T-cell (primary cell): Measurements from ENCODE around the gene SCTR. TPM values are rescaled to one million over a fixed set of nuclear protein-coding genes. Genes with fewer than 3 reads are reported as not detected.

Experiments used
- ATAC-seq, 4 experiments: fragments of 200-7000 bp in 3 of 4; fragments of 150-1000 bp in 1 of 4; cut with Tn5 transposase; replicated peaks in 1 of 4; 1 replicate in 3 of 4; 2 replicates in 1 of 4; pipeline ENCODE4 v1.10.0; 2021; ENCODE audit warnings: moderate library complexity in 3 of 4, mild to moderate bottlenecking in 2 of 4, moderate number of reproducible peaks in 1 of 4
- CTCF ChIA-PET, 2 donors: fragments of 300-600 bp; sonication (Branson Sonifier 250); formaldehyde crosslinking; loops; one replicate each; lab custom pipeline; 2022; ENCODE audit warnings: antibody characterized with exemption in 2 of 2; lab: Charles Lee
- POLR2A ChIA-PET, 2 donors: fragments of 300-600 bp; sonication (Branson Sonifier 250); formaldehyde crosslinking; loops; one replicate each; lab custom pipeline; 2022; ENCODE audit warnings: antibody characterized with exemption in 2 of 2; lab: Charles Lee
- DNase-seq, 35 experiments: peaks; one replicate each; pipeline versions ENCODE4 v3.0.0 to v3.0.0-alpha.2; 2013 to 2023
- H3K27ac ChIP-seq: one replicate; pipeline ENCODE4 v1.5.1; 2013; ENCODE audit warnings: low read length
- H3K27me3 ChIP-seq, 2 experiments: replicated peaks in 1 of 2; 1 replicate in 1 of 2; 2 replicates in 1 of 2; pipeline versions ENCODE4 v1.6.1 to v1.7.0; 2013; ENCODE audit warnings: low read length in 1 of 2, mixed read lengths in 1 of 2; ENCODE audit not compliant: control insufficient read depth in 2 of 2, insufficient read depth in 2 of 2; ENCODE audit errors: extremely low read depth in 1 of 2
- H3K36me3 ChIP-seq, 2 donors: 1 replicate in 1 of 2; 2 replicates in 1 of 2; pipeline versions ENCODE4 v1.6.1 to v1.7.0; 2013; ENCODE audit warnings: low read length in 1 of 2; ENCODE audit not compliant: control insufficient read depth in 2 of 2, insufficient read depth in 1 of 2; ENCODE audit errors: extremely low read depth in 1 of 2
- H3K4me1 ChIP-seq, 2 experiments: 1 replicate in 1 of 2; 2 replicates in 1 of 2; pipeline versions ENCODE4 v1.6.1 to v1.7.0; 2013; ENCODE audit warnings: low read length in 2 of 2, mixed read lengths in 1 of 2; ENCODE audit not compliant: insufficient read depth in 2 of 2, control insufficient read depth in 1 of 2; ENCODE audit errors: extremely low read depth in 1 of 2
- H3K4me3 ChIP-seq, 2 donors: 1 replicate in 1 of 2; 2 replicates in 1 of 2; pipeline versions ENCODE4 v1.5.1 to v1.7.0; 2013; ENCODE audit warnings: mild to moderate bottlenecking in 2 of 2, low read length in 1 of 2, moderate library complexity in 1 of 2; ENCODE audit not compliant: control insufficient read depth in 1 of 2; ENCODE audit errors: extremely low read depth in 1 of 2
- H3K9me3 ChIP-seq: 2 replicates; pipeline ENCODE4 v1.7.0; 2013
- H3K27ac Mint-ChIP-seq, 2 donors: one replicate each; pipeline ENCODE4 v1.8.0; 2020 to 2021; ENCODE audit warnings: mild to moderate bottlenecking in 2 of 2, mixed read lengths in 2 of 2
- H3K27me3 Mint-ChIP-seq, 2 donors: one replicate each; pipeline ENCODE4 v1.8.0; 2021 to 2022; ENCODE audit warnings: mixed read lengths in 2 of 2
- H3K36me3 Mint-ChIP-seq: one replicate; pipeline ENCODE4 v1.8.0; 2021; ENCODE audit warnings: mixed read lengths
- H3K4me1 Mint-ChIP-seq, 3 donors: one replicate each; pipeline ENCODE4 v1.8.0; 2020 to 2022; ENCODE audit warnings: mixed read lengths in 3 of 3, mild to moderate bottlenecking in 1 of 3
- H3K4me3 Mint-ChIP-seq, 3 donors: one replicate each; pipeline ENCODE4 v1.8.0; 2020 to 2022; ENCODE audit warnings: mild to moderate bottlenecking in 3 of 3, mixed read lengths in 3 of 3, moderate library complexity in 3 of 3
- H3K9me3 Mint-ChIP-seq, 3 donors: one replicate each; pipeline ENCODE4 v1.8.0; 2020 to 2022; ENCODE audit warnings: mixed read lengths in 3 of 3
- WGBS: methylation state at CpG from one replicate; pipeline ENCODE4 v1.1.5; 2013; ENCODE audit warnings: missing lambda C conversion rate; ENCODE audit not compliant: insufficient coverage; 5-methylcytosine and 5-hydroxymethylcytosine counted together
- total RNA-seq, 35 experiments: library from RNA in 6 of 35; stranded (reverse) in 6 of 35; fragments of 120-200 nt in 1 of 35; gene quantifications; one replicate each; pipeline versions ENCODE4 v1.2.1 to v1.2.4 and lab custom pipeline; 2013 to 2026

Gene SCTR
- total RNA-seq, 5 donors from 2014 or later (not counting 1 experiment from before 2014, with no cell fraction given): not detected

DNA sequence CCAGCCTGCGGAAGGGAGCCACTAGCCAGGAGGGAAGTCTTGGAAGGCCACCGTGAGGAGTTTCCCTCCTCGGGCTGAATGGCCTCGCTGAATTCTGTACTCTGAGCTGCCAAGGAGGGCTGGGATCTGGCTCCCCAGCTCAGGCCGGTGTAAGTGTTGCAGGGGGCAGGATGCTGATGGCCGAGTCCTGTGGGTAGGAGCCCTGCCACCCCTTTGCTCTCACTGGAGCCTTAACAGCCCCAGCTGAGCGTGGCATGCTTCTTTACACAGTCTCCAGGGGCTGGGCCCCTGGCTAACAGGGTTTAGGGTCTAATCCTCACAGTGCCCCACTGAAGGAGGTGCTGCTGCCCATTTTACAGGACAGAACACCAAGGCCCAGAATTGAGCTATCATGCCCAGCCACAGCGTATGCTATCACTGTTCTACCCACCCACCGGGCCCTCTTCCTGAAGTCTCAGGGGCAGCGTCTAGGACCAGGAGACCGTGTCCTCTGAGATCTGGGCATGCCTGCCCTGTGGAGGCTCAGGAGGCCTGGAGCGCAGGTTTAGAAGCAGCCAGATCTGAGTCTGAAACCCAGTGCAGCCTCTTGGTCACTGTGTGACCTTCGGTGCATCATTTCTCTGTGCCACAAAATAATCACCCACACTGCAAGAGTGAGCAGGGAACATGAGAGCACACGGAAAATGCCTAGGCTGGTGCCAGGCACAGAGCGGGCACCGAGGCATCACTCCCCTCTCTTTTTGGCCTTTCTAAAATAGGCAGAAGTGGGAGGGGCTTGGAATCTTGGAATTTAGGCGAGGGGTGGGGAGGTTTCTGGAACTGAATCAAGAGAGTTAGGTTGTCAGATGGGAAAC lies 49.7 kb downstream of the SCTR start:
- H3K27me3 ChIP-seq: peaks cover 0 to 26% of the 10 kb centered on the region in 2 experiments
- no peak overlapping the region for H3K4me3 ChIP-seq
- POLR2A ChIA-PET: no interaction called here
- CTCF ChIA-PET: interaction anchor here in 1 of 2 donors (0.6 kb wide), 1 partner anchor 40 kb away, joined by 3 read pairs; no protein-coding TSS in a partner anchor
- Mint-ChIP-seq H3K9me3 (no peaks in the 10 kb centered on the region), H3K27me3 (peaks cover 6 to 21% of the 10 kb centered on the region in 2 donors), H3K4me1 (no peaks in the 10 kb centered on the region), H3K4me3 (no peak overlapping the region), H3K36me3 (no peaks in the 10 kb centered on the region), H3K27ac (no peak overlapping the region)
- H3K4me1 ChIP-seq: no peaks in the 10 kb centered on the region
- ATAC-seq (no peak), DNase-seq (no peak)
- whole genome bisulfite sequencing: 84% methylated on average over 11 of the region's 17 CpGs
- H3K27ac ChIP-seq: no peak overlapping the region
- H3K36me3 ChIP-seq: no peaks in the 10 kb centered on the region
- H3K9me3 ChIP-seq: no peaks in the 10 kb centered on the region

GRCh38 chr2:119473621-119474370 lies 50.5 kb downstream of the SCTR start:
- H3K36me3 Mint-ChIP-seq: no peaks in the 10 kb centered on the region
- H3K9me3 Mint-ChIP-seq: no peaks in the 10 kb centered on the region
- Histone ChIP-seq H3K9me3 (no peaks in the 10 kb centered on the region), H3K27ac (no peak overlapping the region), H3K4me3 (no peak overlapping the region), H3K4me1 (no peaks in the 10 kb centered on the region), H3K36me3 (no peaks in the 10 kb centered on the region), H3K27me3 (peaks cover 0 to 28% of the 10 kb centered on the region in 2 experiments)
- WGBS: 77% methylated on average over 11 of the region's 16 CpGs
- ChIA-PET CTCF (interaction anchor here in 1 of 2 donors (0.6 kb wide), 1 partner anchor 39 kb away, joined by 3 read pairs; no protein-coding TSS in a partner anchor), POLR2A (no interaction called here)
- DNase-seq (no peak), ATAC-seq (no peak)
- H3K4me3 Mint-ChIP-seq: no peak overlapping the region
- H3K27ac Mint-ChIP-seq: no peak overlapping the region
- H3K4me1 Mint-ChIP-seq: no peaks in the 10 kb centered on the region
- peaks cover 6 to 21% of the 10 kb centered on the region in 2 donors for H3K27me3 Mint-ChIP-seq

GRCh38 chr2:119472749-119473148 lies 51.5 kb downstream of the SCTR start:
- Histone ChIP-seq H3K9me3 (no peaks in the 10 kb centered on the region), H3K4me1 (no peaks in the 10 kb centered on the region), H3K27ac (no peak overlapping the region), H3K27me3 (peaks cover 0 to 25% of the 10 kb centered on the region in 2 experiments), H3K4me3 (no peak overlapping the region), H3K36me3 (no peaks in the 10 kb centered on the region)
- CTCF ChIA-PET: no interaction called here
- Mint-ChIP-seq H3K9me3 (no peaks in the 10 kb centered on the region), H3K27ac (no peak overlapping the region), H3K27me3 (peaks cover 10 to 18% of the 10 kb centered on the region in 2 donors), H3K4me1 (no peaks in the 10 kb centered on the region), H3K36me3 (no peaks in the 10 kb centered on the region), H3K4me3 (no peak overlapping the region)
- DNase-seq (no peak), ATAC-seq (no peak)
- POLR2A ChIA-PET: no interaction called here
- WGBS: 76% methylated on average over 4 of the region's 8 CpGs

DNA sequence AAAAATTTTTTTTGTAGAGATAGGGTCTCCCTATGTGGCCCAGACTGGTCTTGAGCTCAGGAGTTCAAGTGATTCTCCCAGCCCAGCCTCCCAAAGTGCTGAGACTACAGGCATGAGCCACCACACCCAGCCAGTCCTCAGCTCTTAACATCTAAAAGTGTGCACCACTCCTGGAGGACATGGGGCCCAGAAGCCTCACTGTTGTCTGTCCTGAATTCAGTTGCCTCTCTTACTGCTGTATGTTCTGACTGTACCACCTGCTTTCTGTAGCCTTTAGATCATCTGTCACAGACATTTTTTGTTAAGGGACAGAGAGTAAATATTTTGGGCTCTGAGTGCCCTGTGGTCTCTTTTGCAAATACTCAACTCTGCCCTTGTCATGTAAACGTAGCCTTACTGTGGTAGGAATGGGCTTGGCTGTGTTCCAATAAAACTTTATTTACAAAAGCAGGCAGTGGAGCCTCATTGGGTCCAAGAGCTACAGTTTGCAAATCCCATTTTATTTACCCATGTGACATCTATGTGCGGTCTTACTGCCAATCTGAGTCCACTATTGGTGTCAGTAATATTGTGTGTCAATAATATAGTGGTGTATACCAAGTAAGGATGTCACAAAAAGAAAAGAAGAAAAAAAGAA lies 54.5 kb downstream of the SCTR start:
- ChIA-PET CTCF (interaction anchor here in 1 of 2 donors (0.7 kb wide), 1 partner anchor 57 kb away, joined by 3 read pairs; no protein-coding TSS in a partner anchor), POLR2A (no interaction called here)
- 40% methylated on average over 1 of the region's 2 CpGs for WGBS
- no peaks in the 10 kb centered on the region for H3K9me3 Mint-ChIP-seq
- H3K36me3 ChIP-seq: no peaks in the 10 kb centered on the region
- no peak overlapping the region for H3K27ac ChIP-seq
- DNase-seq (no peak), ATAC-seq (no peak)
- H3K4me1 ChIP-seq: no peaks in the 10 kb centered on the region
- no peaks in the 10 kb centered on the region for H3K4me1 Mint-ChIP-seq
- peaks cover 4 to 7% of the 10 kb centered on the region in 2 donors for H3K27me3 Mint-ChIP-seq
- H3K27me3 ChIP-seq: peaks cover 0 to 7% of the 10 kb centered on the region in 2 experiments
- H3K9me3 ChIP-seq: no peaks in the 10 kb centered on the region
- H3K27ac Mint-ChIP-seq: no peak overlapping the region
- H3K4me3 Mint-ChIP-seq: no peak overlapping the region
- H3K36me3 Mint-ChIP-seq: no peaks in the 10 kb centered on the region
- no peak overlapping the region for H3K4me3 ChIP-seq

DNA sequence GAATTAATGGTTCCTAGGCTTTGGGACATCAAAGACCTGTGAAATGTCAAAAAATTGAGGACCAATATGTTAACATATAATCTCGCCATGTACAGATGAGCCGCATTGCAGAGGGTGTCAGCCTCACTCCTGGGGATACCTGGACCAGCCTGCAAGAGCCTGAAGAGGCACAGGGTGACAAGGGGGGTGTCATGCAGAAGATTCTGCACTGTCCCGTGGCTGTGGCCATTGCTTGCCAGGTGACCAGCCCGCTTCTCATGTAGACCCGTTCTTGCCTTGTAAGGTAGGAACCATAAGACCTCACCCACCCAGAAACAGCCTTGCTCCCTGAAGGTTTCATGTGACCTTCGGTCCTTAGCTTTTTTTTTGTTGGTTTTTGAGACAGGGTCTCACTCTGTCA lies 55.2 kb downstream of the SCTR start:
- DNase-seq (no peak), ATAC-seq (no peak)
- H3K4me3 Mint-ChIP-seq: no peak overlapping the region
- peaks cover 4 to 7% of the 10 kb centered on the region in 2 donors for H3K27me3 Mint-ChIP-seq
- Histone ChIP-seq H3K27ac (no peak overlapping the region), H3K9me3 (no peaks in the 10 kb centered on the region), H3K4me3 (no peak overlapping the region), H3K36me3 (no peaks in the 10 kb centered on the region), H3K27me3 (peaks cover 0 to 7% of the 10 kb centered on the region in 2 experiments), H3K4me1 (no peaks in the 10 kb centered on the region)
- no peaks in the 10 kb centered on the region for H3K9me3 Mint-ChIP-seq
- 48% methylated on average over 5 of the region's 6 CpGs for WGBS
- H3K27ac Mint-ChIP-seq: no peak overlapping the region
- H3K4me1 Mint-ChIP-seq: no peaks in the 10 kb centered on the region
- POLR2A ChIA-PET: no interaction called here
- no peaks in the 10 kb centered on the region for H3K36me3 Mint-ChIP-seq
- CTCF ChIA-PET: no interaction called here
